ENCODE results near the gene SREBF2.

DNA sequence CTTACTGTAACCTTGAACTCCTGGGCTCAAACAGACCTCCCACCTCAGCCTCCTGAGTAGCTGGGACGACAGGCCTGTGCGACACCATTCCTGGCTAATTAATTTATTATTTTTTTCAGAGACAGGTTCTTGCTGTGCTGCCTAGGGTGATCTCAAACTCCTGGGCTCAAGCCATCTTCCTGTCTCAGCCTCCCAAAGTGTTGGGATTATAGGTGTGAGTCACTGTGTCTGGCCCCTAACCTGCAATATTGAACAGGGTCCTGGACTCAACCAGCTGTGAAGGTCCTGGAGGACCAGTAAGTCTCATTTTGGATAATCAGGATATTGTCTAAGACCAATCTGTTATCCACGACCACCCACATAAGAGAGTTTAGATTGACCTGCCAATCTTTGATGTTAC is 17.2 kb upstream of the SREBF2 start:
- TF ChIP-seq, protein P1, sequence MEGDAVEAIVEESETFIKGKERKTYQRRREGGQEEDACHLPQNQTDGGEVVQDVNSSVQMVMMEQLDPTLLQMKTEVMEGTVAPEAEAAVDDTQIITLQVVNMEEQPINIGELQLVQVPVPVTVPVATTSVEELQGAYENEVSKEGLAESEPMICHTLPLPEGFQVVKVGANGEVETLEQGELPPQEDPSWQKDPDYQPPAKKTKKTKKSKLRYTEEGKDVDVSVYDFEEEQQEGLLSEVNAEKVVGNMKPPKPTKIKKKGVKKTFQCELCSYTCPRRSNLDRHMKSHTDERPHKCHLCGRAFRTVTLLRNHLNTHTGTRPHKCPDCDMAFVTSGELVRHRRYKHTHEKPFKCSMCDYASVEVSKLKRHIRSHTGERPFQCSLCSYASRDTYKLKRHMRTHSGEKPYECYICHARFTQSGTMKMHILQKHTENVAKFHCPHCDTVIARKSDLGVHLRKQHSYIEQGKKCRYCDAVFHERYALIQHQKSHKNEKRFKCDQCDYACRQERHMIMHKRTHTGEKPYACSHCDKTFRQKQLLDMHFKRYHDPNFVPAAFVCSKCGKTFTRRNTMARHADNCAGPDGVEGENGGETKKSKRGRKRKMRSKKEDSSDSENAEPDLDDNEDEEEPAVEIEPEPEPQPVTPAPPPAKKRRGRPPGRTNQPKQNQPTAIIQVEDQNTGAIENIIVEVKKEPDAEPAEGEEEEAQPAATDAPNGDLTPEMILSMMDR (IDR thresholded peaks at IDR 0.05): no peak
- TF ChIP-seq POLR2A (IDR thresholded peaks at IDR 0.05) (no peak), EP300 (IDR thresholded peaks at IDR 0.05) (no peak)
